ENCODE results near the gene UBE2I. TPM values are rescaled to one million over a fixed set of nuclear protein-coding genes. Genes with fewer than 3 reads are reported as not detected.

Gene UBE2I
- total RNA-seq, 6 experiments from 2014 or later: 25.0 to 48.0 (median 39.3) TPM

- no CpG with 5 or more reads among the region's 9 CpGs for WGBS (ENCODE audit: insufficient coverage, low coverage, low lambda C conversion rate, missing lambda C conversion rate)
- Histone ChIP-seq H3K27me3 (peaks cover 0 to 8% of the 10 kb centered on the region in 2 donors), H3K27ac (no peak overlapping the region), H3K4me1 (peaks cover 0 to 13% (median 2%) of the 10 kb centered on the region in 4 donors), H3K9me3 (no peaks in the 10 kb centered on the region), H3K36me3 (no peaks in the 10 kb centered on the region), H3K4me3 (no peak overlapping the region)
- TF ChIP-seq CTCF (IDR thresholded peaks at IDR 0.05): no peak
- TF ChIP-seq POLR2A (IDR thresholded peaks at IDR 0.05): no peak
- intact Hi-C loops (cut with DNase I): no loop called here
- DNase-seq (no peak), ATAC-seq (no peak)
Measured at GRCh38 chr16:1337486-1337885, 28.1 kb downstream of the UBE2I start.

- Histone ChIP-seq H3K9me3 (no peaks in the 10 kb centered on the region), H3K36me3 (no peaks in the 10 kb centered on the region), H3K4me1 (peaks cover 0 to 11% (median 2%) of the 10 kb centered on the region in 4 donors), H3K27ac (no peak overlapping the region), H3K27me3 (peaks cover 0 to under 1% of the 10 kb centered on the region in 2 donors), H3K4me3 (no peak overlapping the region)
- TF ChIP-seq POLR2A (IDR thresholded peaks at IDR 0.05): no peak
- peak; percentile 32 to 56 (median 52) for TF ChIP-seq CTCF (IDR thresholded peaks at IDR 0.05)
- DNase-seq (peak in 1 of 3 donors; percentile 70), ATAC-seq (no peak)
- intact Hi-C loops (cut with DNase I): no loop called here
- 40% methylated on average over 1 of the region's 30 CpGs for WGBS (ENCODE audit: insufficient coverage, low coverage, low lambda C conversion rate, missing lambda C conversion rate)
Measured at GRCh38 chr16:1338119-1338730, 28.8 kb downstream of the UBE2I start.

- no peak for TF ChIP-seq CTCF (IDR thresholded peaks at IDR 0.05)
- TF ChIP-seq POLR2A (IDR thresholded peaks at IDR 0.05): no peak
- intact Hi-C loops (cut with DNase I): no loop called here
- H3K4me1 ChIP-seq: peaks cover 0 to 13% (median 6%) of the 10 kb centered on the region in 4 donors
- H3K9me3 ChIP-seq: no peaks in the 10 kb centered on the region
- no peaks in the 10 kb centered on the region for H3K36me3 ChIP-seq
- 47% methylated on average over 10 of the region's 31 CpGs for WGBS (ENCODE audit: insufficient coverage, low coverage, low lambda C conversion rate, missing lambda C conversion rate)
- no peak for DNase-seq
- H3K4me3 ChIP-seq: no peak overlapping the region
- ATAC-seq: no peak
- no peaks in the 10 kb centered on the region for H3K27me3 ChIP-seq
- H3K27ac ChIP-seq: no peak overlapping the region
Measured at GRCh38 chr16:1338855-1339675, 29.6 kb downstream of the UBE2I start.

- DNase-seq (no peak), ATAC-seq (no peak)
- Histone ChIP-seq H3K4me1 (peaks cover 0 to 13% (median 6%) of the 10 kb centered on the region in 4 donors), H3K9me3 (no peaks in the 10 kb centered on the region), H3K27me3 (no peaks in the 10 kb centered on the region), H3K4me3 (no peak overlapping the region), H3K27ac (no peak overlapping the region), H3K36me3 (no peaks in the 10 kb centered on the region)
- WGBS (ENCODE audit: insufficient coverage, low coverage, low lambda C conversion rate, missing lambda C conversion rate): 40% methylated on average over 1 of the region's 36 CpGs
- intact Hi-C loops (cut with DNase I): no loop called here
- TF ChIP-seq CTCF (IDR thresholded peaks at IDR 0.05) (no peak), POLR2A (IDR thresholded peaks at IDR 0.05) (no peak)
Measured at GRCh38 chr16:1340730-1341494, 31.5 kb downstream of the UBE2I start.
